ENCODE data around the gene ZSWIM6. TPM values are rescaled to one million over a fixed set of nuclear protein-coding genes. Genes with fewer than 3 reads are reported as not detected.

Gene ZSWIM6
- total and polyA plus RNA-seq, 2 experiments from 2014 or later, result 3.9 to 6.0 TPM

- Mint-ChIP-seq H3K4me3 (no peak overlapping the region), H3K27ac (no peak overlapping the region), H3K4me1 (peaks cover 22% of the 10 kb centered on the region), H3K36me3 (ENCODE audit: low read depth) (peaks cover 18% of the 10 kb centered on the region), H3K9me3 (peaks cover 15% of the 10 kb centered on the region), H3K27me3 (ENCODE audit: insufficient read depth, low read depth, poor library complexity) (no peaks in the 10 kb centered on the region)
- Histone ChIP-seq H3K27ac (ENCODE audit: low read depth) (no peak overlapping the region), H3K27me3 (ENCODE audit: insufficient read depth) (no peaks in the 10 kb centered on the region), H3F3A (replicated peaks; ENCODE audit: low read depth) (no peaks in the 10 kb centered on the region), H3K79me2 (replicated peaks; ENCODE audit: insufficient read depth) (peaks cover 11% of the 10 kb centered on the region), H3K36me3 (ENCODE audit: insufficient read depth) (no peaks in the 10 kb centered on the region), H4K20me1 (replicated peaks; ENCODE audit: insufficient read depth) (no peaks in the 10 kb centered on the region), H2AFZ (no peak overlapping the region), H3K4me3 (no peak overlapping the region), H3K4me2 (no peak overlapping the region), H3K4me1 (ENCODE audit: insufficient read depth) (peaks cover 20% of the 10 kb centered on the region), H3K9me2 (ENCODE audit: insufficient read depth) (no peaks in the 10 kb centered on the region)
- ATAC-seq (no peak), DNase-seq (ENCODE audit: low spot score) (no peak)
- TF ChIP-seq EZH2 (IDR thresholded peaks at IDR 0.05; ENCODE audit: low read depth, unreplicated experiment) (no peak), NANOG (IDR thresholded peaks at IDR 0.05; ENCODE audit: borderline replicate concordance) (no peak), ZNF331 (CRISPR knock-in tag; IDR thresholded peaks at IDR 0.05; ENCODE audit: low read depth) (no peak), JUNB (IDR thresholded peaks at IDR 0.05; ENCODE audit: unreplicated experiment) (no peak), EZH2phosphoT487 (IDR thresholded peaks at IDR 0.05; ENCODE audit: unreplicated experiment) (no peak), ETS1 (IDR thresholded peaks at IDR 0.05) (no peak), ZNF462 (CRISPR knock-in tag; IDR thresholded peaks at IDR 0.05) (no peak)
Measured at GRCh38 chr5:61471352-61471751, 139.3 kb downstream of the ZSWIM6 start.

Measured in GM23338 (cell line).